Measurements from ENCODE around the gene TMEM167A.

Gene TMEM167A

DNA sequence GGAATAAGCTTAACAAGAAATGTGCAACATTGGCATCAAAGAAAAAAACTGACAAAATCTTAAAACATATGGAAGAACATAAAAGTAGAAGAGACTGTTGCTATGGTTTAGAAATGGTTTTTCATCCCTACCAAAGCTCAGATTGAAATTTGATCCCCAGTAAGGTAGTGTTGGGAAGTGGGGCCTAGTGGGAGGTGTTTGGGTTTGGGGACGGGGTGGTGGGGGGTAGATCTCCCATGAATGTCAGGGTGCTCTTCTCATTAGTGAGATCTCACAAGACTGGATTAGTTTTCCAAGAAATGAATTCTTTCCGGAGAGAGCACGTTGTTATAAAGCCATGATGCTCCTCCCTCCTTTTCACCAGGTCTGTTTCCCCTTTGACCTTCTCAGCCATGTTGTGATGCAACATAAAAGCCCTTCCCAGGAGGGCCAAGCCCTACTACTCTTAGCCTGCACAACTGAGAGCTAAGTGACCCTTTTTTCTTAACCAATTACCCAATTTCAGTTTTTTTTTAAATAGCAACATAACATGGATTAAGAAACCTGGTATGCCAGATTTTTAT is 10.6 kb downstream of the TMEM167A start:
- DNase-seq (ENCODE audit: low spot score in 2 of 2) (no peak), ATAC-seq (no peak)
- H3K4me3 Mint-ChIP-seq: no peak overlapping the region
- peaks cover 34% of the 10 kb centered on the region for H3K4me1 Mint-ChIP-seq
- peaks cover 31% of the 10 kb centered on the region for H3K36me3 Mint-ChIP-seq
- H3K9me3 Mint-ChIP-seq: peaks cover 2% of the 10 kb centered on the region
- H3K27ac Mint-ChIP-seq: no peak overlapping the region

- no peak for DNase-seq (ENCODE audit: low spot score in 2 of 2)
- Mint-ChIP-seq H3K4me3 (no peak overlapping the region), H3K4me1 (peaks cover 12% of the 10 kb centered on the region), H3K36me3 (peaks cover 85% of the 10 kb centered on the region), H3K9me3 (peaks cover 2% of the 10 kb centered on the region), H3K27ac (peak overlapping the region; percentile 30)
- no peak for ATAC-seq
These were observed 17.9 kb downstream of the TMEM167A start for GRCh38 chr5:83059341-83059740.

GRCh38 chr5:83058726-83059125 is 18.5 kb downstream of the TMEM167A start:
- ATAC-seq (no peak), DNase-seq (ENCODE audit: low spot score in 2 of 2) (no peak)
- peaks cover 86% of the 10 kb centered on the region for H3K36me3 Mint-ChIP-seq
- no peaks in the 10 kb centered on the region for H3K9me3 Mint-ChIP-seq
- H3K27ac Mint-ChIP-seq: no peak overlapping the region
- peaks cover 8% of the 10 kb centered on the region for H3K4me1 Mint-ChIP-seq
- H3K4me3 Mint-ChIP-seq: no peak overlapping the region

- no peak for ATAC-seq
- peaks cover 65% of the 10 kb centered on the region for H3K36me3 Mint-ChIP-seq
These were observed 22.0 kb downstream of the TMEM167A start for GRCh38 chr5:83055166-83055565.

DNA sequence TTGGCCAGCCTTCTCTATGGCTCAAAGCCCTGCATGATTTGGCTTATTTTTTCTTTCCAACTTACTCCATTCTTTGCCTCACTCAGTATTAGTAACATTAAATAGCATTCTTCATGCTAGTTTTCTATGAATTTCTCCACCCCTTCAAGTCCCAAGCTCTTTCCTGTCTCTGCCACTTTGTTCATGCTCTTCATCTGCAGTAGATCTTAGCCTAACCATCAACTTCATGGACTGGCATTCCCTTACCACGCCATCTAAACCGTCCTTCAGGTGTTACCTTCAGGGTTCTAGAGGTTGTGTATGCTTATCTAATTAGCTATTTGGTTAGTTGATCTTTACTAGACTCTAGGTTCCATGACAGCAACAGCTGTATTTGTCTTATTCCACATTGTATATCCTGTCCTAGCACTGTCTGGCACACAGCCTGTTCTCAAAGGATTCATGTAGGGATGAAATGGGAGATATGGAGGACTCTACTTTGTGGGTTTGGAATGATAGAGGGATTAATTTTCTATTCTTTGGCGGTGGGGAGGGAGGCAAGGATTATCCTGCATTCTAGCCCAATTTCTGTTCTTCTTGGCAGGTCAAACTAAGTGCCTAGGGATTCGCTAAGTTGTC is 26.4 kb downstream of the TMEM167A start:
- Mint-ChIP-seq H3K4me3 (no peak overlapping the region), H3K9me3 (no peaks in the 10 kb centered on the region), H3K4me1 (no peaks in the 10 kb centered on the region), H3K27ac (no peak overlapping the region), H3K36me3 (peaks cover 31% of the 10 kb centered on the region)
- no peak for ATAC-seq
- DNase-seq (ENCODE audit: low spot score in 2 of 2): no peak

More at GRCh38 chr5:83055166-83055565, 22.0 kb downstream of the TMEM167A start:
- no peak overlapping the region for H3K27ac Mint-ChIP-seq
- no peak overlapping the region for H3K4me3 Mint-ChIP-seq
- H3K4me1 Mint-ChIP-seq: peaks cover 8% of the 10 kb centered on the region
- no peaks in the 10 kb centered on the region for H3K9me3 Mint-ChIP-seq
- no peak for DNase-seq (ENCODE audit: low spot score in 2 of 2)

DNA sequence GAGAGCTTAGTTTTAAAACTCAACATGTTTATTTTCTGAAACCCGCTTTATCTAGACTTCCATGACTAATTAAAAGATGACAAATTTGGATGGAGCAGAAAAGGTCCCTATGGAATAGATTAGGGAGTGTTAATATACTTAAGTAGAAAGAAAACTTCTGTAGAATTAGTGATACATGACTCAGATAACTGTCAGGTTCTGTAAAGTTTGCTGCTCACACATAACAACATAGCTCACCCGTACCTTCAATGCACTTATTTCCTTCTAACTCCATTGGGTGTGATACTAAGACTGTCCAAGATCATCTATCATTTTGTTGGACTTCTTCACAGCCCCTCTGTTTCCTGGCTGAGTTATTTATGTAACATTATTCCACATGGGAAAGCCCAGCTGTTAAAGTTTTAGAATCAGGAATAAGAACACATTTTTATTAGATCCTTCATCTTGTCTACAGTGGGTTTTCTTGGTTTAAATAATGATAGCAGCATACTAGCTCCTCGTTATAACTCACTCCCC is 27.8 kb downstream of the TMEM167A start:
- Mint-ChIP-seq H3K36me3 (peaks cover 19% of the 10 kb centered on the region), H3K4me1 (no peaks in the 10 kb centered on the region), H3K27ac (no peak overlapping the region), H3K9me3 (no peaks in the 10 kb centered on the region), H3K4me3 (no peak overlapping the region)
- no peak for ATAC-seq
- no peak for DNase-seq (ENCODE audit: low spot score in 2 of 2)

- Mint-ChIP-seq H3K4me1 (no peaks in the 10 kb centered on the region), H3K9me3 (no peaks in the 10 kb centered on the region), H3K36me3 (peaks cover 13% of the 10 kb centered on the region), H3K27ac (no peak overlapping the region), H3K4me3 (no peak overlapping the region)
- ATAC-seq: no peak
- DNase-seq (ENCODE audit: low spot score in 2 of 2): no peak
These were observed 28.4 kb downstream of the TMEM167A start for GRCh38 chr5:83048811-83049210.

- DNase-seq (ENCODE audit: low spot score in 2 of 2): no peak
- Mint-ChIP-seq H3K27ac (no peak overlapping the region), H3K36me3 (peaks cover 9% of the 10 kb centered on the region)
These were observed 28.9 kb downstream of the TMEM167A start for GRCh38 chr5:83048277-83048676.

GRCh38 chr5:83044926-83045325 is 32.3 kb downstream of the TMEM167A start:
- Mint-ChIP-seq H3K4me3 (no peak overlapping the region), H3K9me3 (no peaks in the 10 kb centered on the region), H3K27ac (no peak overlapping the region), H3K36me3 (no peaks in the 10 kb centered on the region), H3K4me1 (no peaks in the 10 kb centered on the region)
- ATAC-seq: no peak
- no peak for DNase-seq (ENCODE audit: low spot score in 2 of 2)

More at GRCh38 chr5:83048277-83048676, 28.9 kb downstream of the TMEM167A start:
- no peaks in the 10 kb centered on the region for H3K4me1 Mint-ChIP-seq
- H3K4me3 Mint-ChIP-seq: no peak overlapping the region
- no peak for ATAC-seq
- no peaks in the 10 kb centered on the region for H3K9me3 Mint-ChIP-seq

DNA sequence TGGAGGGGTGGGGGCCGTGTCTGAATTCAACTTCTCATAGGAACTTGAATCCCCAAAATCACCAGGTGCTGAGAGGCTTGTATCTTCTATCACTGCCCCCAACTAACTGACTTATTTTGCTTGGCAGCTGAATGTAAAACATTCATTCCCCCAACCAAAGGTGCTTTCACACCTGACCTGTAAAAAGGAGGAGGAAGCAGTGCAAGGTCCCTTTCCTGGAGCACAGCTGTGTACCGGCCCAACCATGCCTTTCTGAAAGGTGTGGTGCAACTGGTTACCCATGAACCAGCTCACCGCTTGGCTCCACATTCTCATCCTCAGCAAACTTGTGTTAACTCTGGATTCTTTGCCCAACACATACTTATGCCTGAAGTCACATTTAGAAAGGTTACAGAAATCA is 34.7 kb downstream of the TMEM167A start:
- Mint-ChIP-seq H3K9me3 (no peaks in the 10 kb centered on the region), H3K36me3 (no peaks in the 10 kb centered on the region), H3K27ac (no peak overlapping the region), H3K4me3 (no peak overlapping the region), H3K4me1 (no peaks in the 10 kb centered on the region)
- no peak for DNase-seq (ENCODE audit: low spot score in 2 of 2)
- no peak for ATAC-seq

DNA sequence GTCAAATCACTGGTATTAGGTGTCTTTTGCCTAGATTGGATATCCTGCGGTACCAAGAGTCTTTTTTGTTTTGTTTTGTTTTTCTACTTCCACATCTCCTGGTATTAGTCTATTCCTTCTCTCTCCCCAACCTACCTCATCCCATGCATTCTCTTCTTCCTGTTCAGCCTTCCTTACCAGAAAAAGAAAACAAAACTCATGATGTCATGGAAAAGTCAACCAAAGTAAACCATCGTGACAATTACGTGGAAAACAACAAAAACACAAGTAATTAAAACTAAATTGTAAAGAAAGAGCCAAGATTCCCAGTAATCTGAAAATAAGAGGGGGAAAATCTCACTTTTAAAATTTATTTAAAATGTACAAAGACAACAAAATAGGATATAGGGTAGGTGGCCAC is 38.3 kb downstream of the TMEM167A start:
- Mint-ChIP-seq H3K27ac (no peak overlapping the region), H3K4me3 (no peak overlapping the region), H3K4me1 (no peaks in the 10 kb centered on the region), H3K9me3 (no peaks in the 10 kb centered on the region), H3K36me3 (no peaks in the 10 kb centered on the region)
- ATAC-seq: no peak
- DNase-seq (ENCODE audit: low spot score in 2 of 2): no peak

DNA sequence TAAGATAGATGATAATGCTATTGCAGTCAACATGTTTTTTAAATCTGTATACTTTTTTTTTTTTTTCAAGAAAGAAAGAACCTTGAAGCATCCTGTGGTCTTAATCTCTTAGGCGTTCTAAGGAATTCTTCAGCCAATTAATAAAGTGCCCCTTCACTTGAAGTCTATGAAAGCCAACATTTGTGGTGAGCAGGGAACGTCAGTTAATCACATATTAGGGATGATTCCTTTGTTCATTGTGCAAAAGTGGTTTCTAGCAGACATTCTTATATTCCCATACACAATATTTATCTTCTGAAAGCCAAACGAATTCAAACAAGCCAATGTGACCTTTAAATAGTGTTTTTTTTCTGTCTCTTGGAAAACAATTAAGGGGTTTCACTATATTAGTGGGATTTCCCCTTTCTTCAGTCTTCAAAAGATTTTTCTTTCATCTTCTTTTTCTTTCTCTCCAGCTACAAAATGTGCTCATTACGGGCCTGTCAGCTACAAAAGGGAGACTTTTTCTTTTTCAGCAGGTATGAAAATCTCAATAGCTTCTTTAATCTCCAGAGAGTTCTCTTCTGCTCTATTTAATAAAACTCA is 40.1 kb downstream of the TMEM167A start:
- Mint-ChIP-seq H3K36me3 (no peaks in the 10 kb centered on the region), H3K4me3 (no peak overlapping the region), H3K27ac (no peak overlapping the region), H3K4me1 (no peaks in the 10 kb centered on the region), H3K9me3 (no peaks in the 10 kb centered on the region)
- ATAC-seq (no peak), DNase-seq (ENCODE audit: low spot score in 2 of 2) (no peak)

GRCh38 chr5:83035373-83036100 is 41.7 kb downstream of the TMEM167A start:
- Mint-ChIP-seq H3K4me1 (no peaks in the 10 kb centered on the region), H3K4me3 (no peak overlapping the region), H3K36me3 (no peaks in the 10 kb centered on the region), H3K9me3 (no peaks in the 10 kb centered on the region), H3K27ac (no peak overlapping the region)
- DNase-seq (ENCODE audit: low spot score in 2 of 2): no peak
- peak; percentile 26 for ATAC-seq

GRCh38 chr5:83034528-83035207 is 42.5 kb downstream of the TMEM167A start:
- DNase-seq (ENCODE audit: low spot score in 2 of 2) (no peak), ATAC-seq (no peak)
- H3K4me3 Mint-ChIP-seq: no peak overlapping the region
- H3K27ac Mint-ChIP-seq: no peak overlapping the region
- H3K9me3 Mint-ChIP-seq: no peaks in the 10 kb centered on the region
- no peaks in the 10 kb centered on the region for H3K4me1 Mint-ChIP-seq
- H3K36me3 Mint-ChIP-seq: no peaks in the 10 kb centered on the region

DNA sequence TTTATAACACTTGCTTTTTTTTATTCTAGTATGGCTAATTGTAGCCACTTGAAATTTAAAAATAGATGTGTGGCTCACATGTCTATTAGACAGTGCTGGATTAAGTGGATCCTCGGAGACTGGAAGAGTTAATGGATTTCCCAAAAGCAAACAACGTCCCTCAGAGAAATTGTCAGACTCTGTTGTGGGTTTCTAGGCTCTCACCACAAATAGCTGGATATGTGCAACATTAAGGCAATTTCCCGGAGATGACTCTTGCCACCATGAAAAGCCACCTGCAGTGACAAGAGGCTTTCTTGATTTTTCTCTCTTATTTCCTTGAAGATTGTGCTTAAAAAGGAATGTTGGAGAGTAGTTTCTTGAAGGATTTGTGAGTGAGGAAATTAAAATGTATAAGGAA is 43.2 kb downstream of the TMEM167A start:
- H3K4me1 Mint-ChIP-seq: no peaks in the 10 kb centered on the region
- H3K4me3 Mint-ChIP-seq: no peak overlapping the region
- no peak for DNase-seq (ENCODE audit: low spot score in 2 of 2)
- no peaks in the 10 kb centered on the region for H3K36me3 Mint-ChIP-seq
- no peaks in the 10 kb centered on the region for H3K9me3 Mint-ChIP-seq
- ATAC-seq: no peak
- no peak overlapping the region for H3K27ac Mint-ChIP-seq
